WTC11 (cell line): ENCODE results near the gene MMP8.

Experiments
- TF ChIP-seq, protein P1 (sequence below): fragments of 200-600 bp; IDR thresholded peaks from 2 replicates; pipeline ENCODE4 v1.8.0; 2022; ENCODE audit warnings: antibody characterized with exemption
- TF ChIP-seq, protein P2 (sequence below): sonication (generic); formaldehyde crosslinking; IDR thresholded peaks from 2 replicates; pipeline ENCODE4 v1.8.1; 2022; ENCODE audit warnings: mild to moderate bottlenecking, missing genetic modification reagents, moderate library complexity, borderline replicate concordance

DNA sequence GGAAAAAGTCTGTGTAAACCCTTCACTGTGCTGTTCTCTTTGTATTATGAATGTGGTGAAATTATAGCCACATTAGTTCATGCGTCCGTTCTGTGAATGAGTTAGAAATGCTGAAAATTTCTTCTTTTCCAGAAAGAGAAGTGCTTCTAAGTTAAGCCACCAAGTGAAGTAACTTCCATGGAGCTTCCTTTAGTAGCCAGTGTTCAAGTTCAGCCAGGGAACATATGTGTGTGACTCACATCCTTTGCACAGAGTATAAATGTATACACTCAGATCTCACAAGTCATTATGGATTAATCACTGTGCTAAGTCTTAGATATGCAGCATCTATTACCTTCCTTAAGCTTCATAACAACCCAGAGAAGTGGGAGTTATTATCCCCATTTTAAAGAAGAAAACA is 3.1 kb upstream of the MMP8 start:
- TF ChIP-seq, protein P1, sequence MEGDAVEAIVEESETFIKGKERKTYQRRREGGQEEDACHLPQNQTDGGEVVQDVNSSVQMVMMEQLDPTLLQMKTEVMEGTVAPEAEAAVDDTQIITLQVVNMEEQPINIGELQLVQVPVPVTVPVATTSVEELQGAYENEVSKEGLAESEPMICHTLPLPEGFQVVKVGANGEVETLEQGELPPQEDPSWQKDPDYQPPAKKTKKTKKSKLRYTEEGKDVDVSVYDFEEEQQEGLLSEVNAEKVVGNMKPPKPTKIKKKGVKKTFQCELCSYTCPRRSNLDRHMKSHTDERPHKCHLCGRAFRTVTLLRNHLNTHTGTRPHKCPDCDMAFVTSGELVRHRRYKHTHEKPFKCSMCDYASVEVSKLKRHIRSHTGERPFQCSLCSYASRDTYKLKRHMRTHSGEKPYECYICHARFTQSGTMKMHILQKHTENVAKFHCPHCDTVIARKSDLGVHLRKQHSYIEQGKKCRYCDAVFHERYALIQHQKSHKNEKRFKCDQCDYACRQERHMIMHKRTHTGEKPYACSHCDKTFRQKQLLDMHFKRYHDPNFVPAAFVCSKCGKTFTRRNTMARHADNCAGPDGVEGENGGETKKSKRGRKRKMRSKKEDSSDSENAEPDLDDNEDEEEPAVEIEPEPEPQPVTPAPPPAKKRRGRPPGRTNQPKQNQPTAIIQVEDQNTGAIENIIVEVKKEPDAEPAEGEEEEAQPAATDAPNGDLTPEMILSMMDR = no peak
- TF ChIP-seq, protein P2, sequence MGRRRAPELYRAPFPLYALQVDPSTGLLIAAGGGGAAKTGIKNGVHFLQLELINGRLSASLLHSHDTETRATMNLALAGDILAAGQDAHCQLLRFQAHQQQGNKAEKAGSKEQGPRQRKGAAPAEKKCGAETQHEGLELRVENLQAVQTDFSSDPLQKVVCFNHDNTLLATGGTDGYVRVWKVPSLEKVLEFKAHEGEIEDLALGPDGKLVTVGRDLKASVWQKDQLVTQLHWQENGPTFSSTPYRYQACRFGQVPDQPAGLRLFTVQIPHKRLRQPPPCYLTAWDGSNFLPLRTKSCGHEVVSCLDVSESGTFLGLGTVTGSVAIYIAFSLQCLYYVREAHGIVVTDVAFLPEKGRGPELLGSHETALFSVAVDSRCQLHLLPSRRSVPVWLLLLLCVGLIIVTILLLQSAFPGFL (CRISPR knock-in tag) = no peak
